GM12878 (cell line): ENCODE results near the gene LEMD2. TPM values are rescaled to one million over a fixed set of nuclear protein-coding genes. Genes with fewer than 3 reads are reported as not detected.

ENCODE experiments used
- ATAC-seq: fragments of 200-7000 bp; cut with Tn5 transposase; 3 replicates; pipeline ENCODE4 v1.9.1; 2020; ENCODE audit warnings: mild to moderate bottlenecking, moderate library complexity
- BruUV-seq: library from RNA; stranded (reverse); fragments of 400-500 nt; replicated peaks from 2 replicates; lab custom pipeline; 2021; lab: Mats Ljungman, UMichigan
- CTCF ChIA-PET: fragments of 300-600 bp; sonication (Branson Sonifier 250); formaldehyde crosslinking; extraction: SDS; loops from one replicate; lab custom pipeline; 2021; ENCODE audit warnings: inconsistent platforms; lab: Yijun Ruan, JAX
- POLR2A ChIA-PET: fragments of 350-600 bp; formaldehyde crosslinking; extraction: SDS; loops from one replicate; lab custom pipeline; 2021; ENCODE audit warnings: inconsistent platforms; lab: Charles Lee
- RAD21 ChIA-PET: fragments of 300-600 bp; sonication (Branson Sonifier 250); formaldehyde crosslinking; loops from one replicate; lab custom pipeline; 2023; ENCODE audit warnings: antibody characterized with exemption; ENCODE audit not compliant: unreplicated experiment; lab: Charles Lee
- SMC1A ChIA-PET: fragments of 300-600 bp; sonication (Branson Sonifier 250); formaldehyde crosslinking; loops from one replicate; lab custom pipeline; 2023; ENCODE audit not compliant: unreplicated experiment, uncharacterized antibody; lab: Charles Lee
- DNase-seq: peaks from one replicate; pipeline ENCODE4 v3.0.0-alpha.2; 2011; ENCODE audit warnings: low read depth, low spot score
- FAIRE-seq: peaks from 3 replicates; lab custom pipeline; 2011; peaks lifted over from hg19 to GRCh38; lab: Jason Lieb, UNC
- H2AFZ ChIP-seq: 2 replicates; pipeline ENCODE4 v1.6.0; 2011; ENCODE audit warnings: low read depth, low read length, control low read depth; ENCODE audit not compliant: control insufficient read depth
- H3K27ac ChIP-seq: 2 replicates; pipeline ENCODE4 v1.5.1; 2011; ENCODE audit warnings: control low read depth; ENCODE audit not compliant: control insufficient read depth, insufficient read depth
- H3K27me3 ChIP-seq, 2 experiments: replicated peaks in 1 of 2; 2 replicates each; pipeline versions ENCODE4 v1.6.0 to v1.6.1; 2011; ENCODE audit warnings: low read length in 1 of 2; ENCODE audit not compliant: control insufficient read depth in 2 of 2, insufficient read depth in 2 of 2
- H3K36me3 ChIP-seq, 2 experiments: 2 replicates each; pipeline ENCODE4 v1.5.1; 2011; ENCODE audit warnings: low read length in 1 of 2; ENCODE audit not compliant: control insufficient read depth in 2 of 2, insufficient read depth in 2 of 2
- H3K4me1 ChIP-seq: 2 replicates; pipeline ENCODE4 v1.6.1; 2011; ENCODE audit warnings: mild to moderate bottlenecking, low read length, moderate library complexity, mixed read lengths; ENCODE audit not compliant: control insufficient read depth, insufficient read depth
- H3K4me2 ChIP-seq: 2 replicates; pipeline ENCODE4 v1.6.0; 2011; ENCODE audit warnings: control low read depth; ENCODE audit not compliant: control insufficient read depth, insufficient read depth
- H3K4me3 ChIP-seq: fragments of 200-600 bp; sonication (generic); 2 replicates; pipeline ENCODE4 v1.5.1; 2016
- H3K79me2 ChIP-seq: 2 replicates; pipeline ENCODE4 v1.6.0; 2011; ENCODE audit warnings: low read length; ENCODE audit not compliant: control insufficient read depth, insufficient read depth
- H3K9ac ChIP-seq: 2 replicates; pipeline ENCODE4 v1.8.0; 2011; ENCODE audit warnings: low read length, control low read depth, mixed read lengths; ENCODE audit not compliant: control insufficient read depth, insufficient read depth
- H3K9me3 ChIP-seq: replicated peaks from 3 replicates; pipeline ENCODE4 v1.5.1; 2011; ENCODE audit warnings: mild to moderate bottlenecking, low read length; ENCODE audit not compliant: control insufficient read depth, insufficient read depth
- H4K20me1 ChIP-seq: 2 replicates; pipeline ENCODE4 v1.6.0; 2011; ENCODE audit not compliant: control insufficient read depth, insufficient read depth
- CREM ChIP-seq: IDR thresholded peaks from 2 replicates; pipeline ENCODE4 v1.6.1; 2014; ENCODE audit warnings: antibody characterized with exemption, low read depth
- EGR1 ChIP-seq, 2 experiments: IDR thresholded peaks; 1 replicate in 1 of 2; 2 replicates in 1 of 2; pipeline ENCODE4 v1.6.1; 2011 to 2012; ENCODE audit warnings: low read depth in 2 of 2, low read length in 2 of 2, borderline replicate concordance in 1 of 2, mild to moderate bottlenecking in 1 of 2, moderate library complexity in 1 of 2
- GATAD2B ChIP-seq: fragments of 450-650 bp; conservative IDR thresholded peaks from 2 replicates; pipeline ENCODE4 v1.6.1; 2017; ENCODE audit warnings: low read depth, mild to moderate bottlenecking, moderate library complexity
- MTA3 ChIP-seq: IDR thresholded peaks from 2 replicates; pipeline ENCODE4 v1.6.1; 2012; ENCODE audit warnings: low read length, inconsistent platforms, borderline replicate concordance
- RCOR1 ChIP-seq: conservative IDR thresholded peaks from 2 replicates; pipeline ENCODE4 v1.6.1; 2012; ENCODE audit warnings: low read depth, low read length, improper control_type of control experiment
- TBL1XR1 ChIP-seq: IDR thresholded peaks from 2 replicates; pipeline ENCODE4 v1.6.1; 2012; ENCODE audit warnings: low read depth, low read length, improper control_type of control experiment
- WGBS: methylation state at CpG from one replicate; pipeline ENCODE4 v1.1.6; 2016; ENCODE audit warnings: low lambda C conversion rate; ENCODE audit not compliant: insufficient replicate concordance, insufficient coverage; ENCODE audit errors: missing lambda C conversion rate; 5-methylcytosine and 5-hydroxymethylcytosine counted together
- in situ Hi-C: fragments of 300-500 bp; cut with MboI; formaldehyde crosslinking; loops from 9 replicates; pipeline ENCODE4 v1.14.3; 2018; ENCODE audit warnings: mixed read lengths
- intact Hi-C: fragments of 100-400 bp; cut with micrococcal nuclease; formaldehyde crosslinking; loops from one replicate; pipeline ENCODE4 v1.14.2; 2022; ENCODE audit not compliant: unreplicated experiment
- polyA plus RNA-seq, 11 experiments: library from polyadenylated mRNA; depleted of rRNA in 4 of 11; unstranded in 6 of 11; stranded (reverse) in 5 of 11; fragments of >200 nt; fragmentation: Nextera tagmentation in 4 of 11; fragmentation: Illumina TruSeq in 1 of 11; extraction: Ambion mirVana in 4 of 11; extraction: Trizol in 1 of 11; gene quantifications; 1 replicate in 1 of 11; 2 replicates in 10 of 11; pipeline versions ENCODE4 v1.2.1 to v1.2.3, GENCODE V29; 2011 to 2016; ENCODE audit warnings: inconsistent platforms in 2 of 11, missing spikeins in 2 of 11, low read depth in 1 of 11
- total RNA-seq, 4 experiments: library from RNA; depleted of rRNA in 3 of 4; stranded (reverse); fragments of >200 nt in 3 of 4; fragmentation: Illumina TruSeq in 1 of 4; extraction: Trizol in 1 of 4; gene quantifications; 2 replicates each; pipeline versions ENCODE4 v1.2.1 to v1.2.3, GENCODE V29; 2013 to 2021
- TF ChIP-seq, protein P1 (sequence below): fragments of 150-350 bp; IDR thresholded peaks from 2 replicates; pipeline ENCODE4 v1.6.1; 2016; ENCODE audit warnings: low read depth, low read length
- TF ChIP-seq, protein P2 (sequence below): fragments of 450-650 bp; IDR thresholded peaks from 2 replicates; pipeline ENCODE4 v1.6.1; 2017; ENCODE audit warnings: mild to moderate bottlenecking, moderate library complexity

LEMD2 gene
- total and polyA plus RNA-seq, 10 of the 15 experiments (the other 5 are each of a cell fraction or from before 2014, with no cell fraction given), result 0.45 to 47.1 (median 22.8) TPM

GRCh38 chr6:33724102-33725023 lies 64.6 kb downstream of the LEMD2 start (continued):
- TF ChIP-seq, protein P1, sequence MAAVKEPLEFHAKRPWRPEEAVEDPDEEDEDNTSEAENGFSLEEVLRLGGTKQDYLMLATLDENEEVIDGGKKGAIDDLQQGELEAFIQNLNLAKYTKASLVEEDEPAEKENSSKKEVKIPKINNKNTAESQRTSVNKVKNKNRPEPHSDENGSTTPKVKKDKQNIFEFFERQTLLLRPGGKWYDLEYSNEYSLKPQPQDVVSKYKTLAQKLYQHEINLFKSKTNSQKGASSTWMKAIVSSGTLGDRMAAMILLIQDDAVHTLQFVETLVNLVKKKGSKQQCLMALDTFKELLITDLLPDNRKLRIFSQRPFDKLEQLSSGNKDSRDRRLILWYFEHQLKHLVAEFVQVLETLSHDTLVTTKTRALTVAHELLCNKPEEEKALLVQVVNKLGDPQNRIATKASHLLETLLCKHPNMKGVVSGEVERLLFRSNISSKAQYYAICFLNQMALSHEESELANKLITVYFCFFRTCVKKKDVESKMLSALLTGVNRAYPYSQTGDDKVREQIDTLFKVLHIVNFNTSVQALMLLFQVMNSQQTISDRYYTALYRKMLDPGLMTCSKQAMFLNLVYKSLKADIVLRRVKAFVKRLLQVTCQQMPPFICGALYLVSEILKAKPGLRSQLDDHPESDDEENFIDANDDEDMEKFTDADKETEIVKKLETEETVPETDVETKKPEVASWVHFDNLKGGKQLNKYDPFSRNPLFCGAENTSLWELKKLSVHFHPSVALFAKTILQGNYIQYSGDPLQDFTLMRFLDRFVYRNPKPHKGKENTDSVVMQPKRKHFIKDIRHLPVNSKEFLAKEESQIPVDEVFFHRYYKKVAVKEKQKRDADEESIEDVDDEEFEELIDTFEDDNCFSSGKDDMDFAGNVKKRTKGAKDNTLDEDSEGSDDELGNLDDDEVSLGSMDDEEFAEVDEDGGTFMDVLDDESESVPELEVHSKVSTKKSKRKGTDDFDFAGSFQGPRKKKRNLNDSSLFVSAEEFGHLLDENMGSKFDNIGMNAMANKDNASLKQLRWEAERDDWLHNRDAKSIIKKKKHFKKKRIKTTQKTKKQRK, result no peak
- TF ChIP-seq TBL1XR1, result no peak
- TF ChIP-seq, all 136 proteins: peak for 0

- TF ChIP-seq EGR1 (IDR thresholded peaks at IDR 0.05; ENCODE audit: borderline replicate concordance in 1 of 2, low read depth in 2 of 2, low read length in 2 of 2), result no peak
- TF ChIP-seq CREM, result no peak
- TF ChIP-seq GATAD2B, result no peak
- no peak for TF ChIP-seq MTA3
- TF ChIP-seq, protein P2, sequence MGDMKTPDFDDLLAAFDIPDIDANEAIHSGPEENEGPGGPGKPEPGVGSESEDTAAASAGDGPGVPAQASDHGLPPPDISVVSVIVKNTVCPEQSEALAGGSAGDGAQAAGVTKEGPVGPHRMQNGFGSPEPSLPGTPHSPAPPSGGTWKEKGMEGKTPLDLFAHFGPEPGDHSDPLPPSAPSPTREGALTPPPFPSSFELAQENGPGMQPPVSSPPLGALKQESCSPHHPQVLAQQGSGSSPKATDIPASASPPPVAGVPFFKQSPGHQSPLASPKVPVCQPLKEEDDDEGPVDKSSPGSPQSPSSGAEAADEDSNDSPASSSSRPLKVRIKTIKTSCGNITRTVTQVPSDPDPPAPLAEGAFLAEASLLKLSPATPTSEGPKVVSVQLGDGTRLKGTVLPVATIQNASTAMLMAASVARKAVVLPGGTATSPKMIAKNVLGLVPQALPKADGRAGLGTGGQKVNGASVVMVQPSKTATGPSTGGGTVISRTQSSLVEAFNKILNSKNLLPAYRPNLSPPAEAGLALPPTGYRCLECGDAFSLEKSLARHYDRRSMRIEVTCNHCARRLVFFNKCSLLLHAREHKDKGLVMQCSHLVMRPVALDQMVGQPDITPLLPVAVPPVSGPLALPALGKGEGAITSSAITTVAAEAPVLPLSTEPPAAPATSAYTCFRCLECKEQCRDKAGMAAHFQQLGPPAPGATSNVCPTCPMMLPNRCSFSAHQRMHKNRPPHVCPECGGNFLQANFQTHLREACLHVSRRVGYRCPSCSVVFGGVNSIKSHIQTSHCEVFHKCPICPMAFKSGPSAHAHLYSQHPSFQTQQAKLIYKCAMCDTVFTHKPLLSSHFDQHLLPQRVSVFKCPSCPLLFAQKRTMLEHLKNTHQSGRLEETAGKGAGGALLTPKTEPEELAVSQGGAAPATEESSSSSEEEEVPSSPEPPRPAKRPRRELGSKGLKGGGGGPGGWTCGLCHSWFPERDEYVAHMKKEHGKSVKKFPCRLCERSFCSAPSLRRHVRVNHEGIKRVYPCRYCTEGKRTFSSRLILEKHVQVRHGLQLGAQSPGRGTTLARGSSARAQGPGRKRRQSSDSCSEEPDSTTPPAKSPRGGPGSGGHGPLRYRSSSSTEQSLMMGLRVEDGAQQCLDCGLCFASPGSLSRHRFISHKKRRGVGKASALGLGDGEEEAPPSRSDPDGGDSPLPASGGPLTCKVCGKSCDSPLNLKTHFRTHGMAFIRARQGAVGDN, result no peak
- no peak for TF ChIP-seq RCOR1
- FAIRE-seq (no peak), DNase-seq (no peak), ATAC-seq (no peak)
- Histone ChIP-seq H3K4me3 (no peak overlapping the region), H3K4me1 (peaks cover 12% of the 10 kb centered on the region), H3K27me3 (peaks cover 6 to 11% of the 10 kb centered on the region in 2 experiments; a peak in 2 of 4 replicates), H4K20me1 (no peaks in the 10 kb centered on the region), H2AFZ (no peak overlapping the region), H3K9ac (no peak overlapping the region), H3K36me3 (no peaks in the 10 kb centered on the region), H3K4me2 (no peak overlapping the region), H3K27ac (no peak overlapping the region), H3K79me2 (no peaks in the 10 kb centered on the region), H3K9me3 (no peaks in the 10 kb centered on the region)
- intact Hi-C loops (no loop called here), in situ Hi-C loops (no loop called here)
- ChIA-PET RAD21 (no interaction called here), SMC1A (interaction anchor here (0.8 to 1.2 kb wide), 2 partner anchors 12 to 131 kb away, joined by 3 read pairs; partner anchors contain the start of gene UQCC2), POLR2A (interaction anchor here (1.0 kb wide), 1 partner anchor 25 kb away, joined by 6 read pairs; no protein-coding TSS in a partner anchor), CTCF (interaction anchor here (1.2 to 3.4 kb wide), 5 partner anchors 12 to 138 kb away, joined by 3 to 16 read pairs (median 4); partner anchors contain the start of gene UQCC2)
- BruUV-seq, result no TSS peak
- 23% methylated on average over 3 of the region's 3 CpGs for WGBS
Measured at GRCh38 chr6:33723371-33724085, 65.4 kb downstream of the LEMD2 start.
